ENCODE data around the gene S1PR1.

The S1PR1 gene

DNA sequence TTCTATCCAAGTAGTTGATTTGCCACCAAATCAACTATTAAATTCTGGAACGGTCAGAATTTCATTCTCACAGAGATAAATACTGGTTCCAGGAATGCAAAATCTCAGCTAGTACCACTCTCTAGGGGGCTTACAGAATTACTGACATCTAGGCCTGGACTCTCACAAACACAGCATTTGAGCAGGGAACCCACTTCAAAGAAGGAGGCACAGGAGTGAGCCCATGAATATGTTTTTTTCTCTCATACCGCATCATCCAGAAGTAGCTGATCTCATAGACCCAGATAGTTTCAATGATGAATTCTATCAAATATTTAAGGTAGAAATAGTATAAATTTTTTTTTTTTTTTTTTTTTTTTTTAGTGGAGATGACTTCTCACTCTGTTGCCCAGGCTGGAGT, 32.1 kb downstream of the S1PR1 start:
- H3K4me1 ChIP-seq (ENCODE audit: control insufficient read depth, low read depth, low read length): no peaks in the 10 kb centered on the region
- no peaks in the 10 kb centered on the region for H3K9me3 ChIP-seq (ENCODE audit: control insufficient read depth, low read depth, low read length)
- H3K9ac ChIP-seq (ENCODE audit: low read length): no peak overlapping the region
- H3K27ac ChIP-seq (ENCODE audit: low read length): no peak overlapping the region
- no peaks in the 10 kb centered on the region for H3K36me3 ChIP-seq (ENCODE audit: control insufficient read depth, low read depth, low read length)
- H3K4me3 ChIP-seq (ENCODE audit: low read length): no peak overlapping the region
- H3K27me3 ChIP-seq (ENCODE audit: control insufficient read depth, insufficient read depth, low read length): no peaks in the 10 kb centered on the region

DNA sequence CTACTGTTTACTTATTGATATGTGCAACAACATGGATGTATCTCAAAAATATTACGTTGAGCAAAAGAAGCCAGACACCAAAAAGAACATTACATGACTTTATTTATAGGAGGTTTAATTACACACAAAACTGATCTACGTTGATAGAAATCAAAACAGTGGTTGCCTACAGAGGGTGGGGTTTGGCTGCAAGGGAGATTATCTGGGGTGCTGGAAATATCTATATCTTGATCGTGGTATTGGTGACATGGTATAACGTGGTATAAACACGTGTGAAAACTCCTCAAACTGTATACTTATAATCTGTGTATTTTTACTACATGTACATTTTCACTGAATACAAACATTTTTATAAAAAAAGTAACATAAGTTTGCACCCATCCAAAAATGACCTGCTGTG, 38.9 kb downstream of the S1PR1 start:
- Histone ChIP-seq H3K36me3 (ENCODE audit: control insufficient read depth, low read depth, low read length) (no peaks in the 10 kb centered on the region), H3K4me3 (ENCODE audit: low read length) (no peak overlapping the region), H3K4me1 (ENCODE audit: control insufficient read depth, low read depth, low read length) (no peaks in the 10 kb centered on the region), H3K27me3 (ENCODE audit: control insufficient read depth, insufficient read depth, low read length) (no peaks in the 10 kb centered on the region), H3K9ac (ENCODE audit: low read length) (no peak overlapping the region), H3K27ac (ENCODE audit: low read length) (no peak overlapping the region), H3K9me3 (ENCODE audit: control insufficient read depth, low read depth, low read length) (no peaks in the 10 kb centered on the region)

DNA sequence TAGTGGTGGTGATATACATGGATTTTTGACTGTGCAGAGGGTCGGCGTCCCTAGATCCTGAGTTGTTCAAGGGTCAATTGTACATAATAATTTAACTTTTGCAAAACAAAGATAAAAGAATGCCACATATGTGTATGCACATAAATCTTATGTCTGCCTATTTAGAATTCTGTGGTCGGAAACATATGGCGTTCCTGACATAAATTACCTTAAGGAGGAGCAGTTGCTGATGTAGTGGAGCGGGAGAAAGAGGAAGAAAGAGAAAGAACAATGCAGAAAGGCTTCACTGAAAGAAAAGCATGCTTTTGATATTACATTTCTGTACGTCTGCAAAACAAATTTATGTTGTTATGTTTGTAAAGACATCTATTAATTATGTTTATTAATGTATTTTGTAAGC, 40.0 kb downstream of the S1PR1 start:
- no peak overlapping the region for H3K9ac ChIP-seq (ENCODE audit: low read length)
- no peaks in the 10 kb centered on the region for H3K36me3 ChIP-seq (ENCODE audit: control insufficient read depth, low read depth, low read length)
- H3K27ac ChIP-seq (ENCODE audit: low read length): no peak overlapping the region
- no peaks in the 10 kb centered on the region for H3K27me3 ChIP-seq (ENCODE audit: control insufficient read depth, insufficient read depth, low read length)
- H3K4me1 ChIP-seq (ENCODE audit: control insufficient read depth, low read depth, low read length): no peaks in the 10 kb centered on the region
- no peak overlapping the region for H3K4me3 ChIP-seq (ENCODE audit: low read length)
- H3K9me3 ChIP-seq (ENCODE audit: control insufficient read depth, low read depth, low read length): no peaks in the 10 kb centered on the region

DNA sequence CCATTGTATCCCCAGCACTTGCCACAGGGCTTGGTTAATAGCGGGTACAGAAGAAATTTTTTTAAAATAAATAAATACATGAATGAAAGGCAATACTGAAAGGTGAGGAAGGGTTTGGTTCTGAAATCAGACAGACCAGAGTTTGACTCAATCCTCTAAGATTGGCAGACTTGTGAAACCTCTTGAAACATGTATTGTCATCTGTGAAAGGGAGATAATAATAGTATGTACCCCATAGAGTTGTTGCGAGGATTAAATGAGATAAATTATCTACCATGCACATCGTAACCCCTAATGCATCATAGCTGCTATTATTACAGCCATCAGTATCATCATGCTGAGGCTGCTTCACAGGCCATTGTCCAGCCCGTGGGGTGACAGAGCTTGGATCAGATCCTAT, 41.4 kb downstream of the S1PR1 start:
- Histone ChIP-seq H3K36me3 (ENCODE audit: control insufficient read depth, low read depth, low read length) (no peaks in the 10 kb centered on the region), H3K4me3 (ENCODE audit: low read length) (no peak overlapping the region), H3K4me1 (ENCODE audit: control insufficient read depth, low read depth, low read length) (no peaks in the 10 kb centered on the region), H3K27ac (ENCODE audit: low read length) (no peak overlapping the region), H3K27me3 (ENCODE audit: control insufficient read depth, insufficient read depth, low read length) (no peaks in the 10 kb centered on the region), H3K9ac (ENCODE audit: low read length) (no peak overlapping the region), H3K9me3 (ENCODE audit: control insufficient read depth, low read depth, low read length) (no peaks in the 10 kb centered on the region)

DNA sequence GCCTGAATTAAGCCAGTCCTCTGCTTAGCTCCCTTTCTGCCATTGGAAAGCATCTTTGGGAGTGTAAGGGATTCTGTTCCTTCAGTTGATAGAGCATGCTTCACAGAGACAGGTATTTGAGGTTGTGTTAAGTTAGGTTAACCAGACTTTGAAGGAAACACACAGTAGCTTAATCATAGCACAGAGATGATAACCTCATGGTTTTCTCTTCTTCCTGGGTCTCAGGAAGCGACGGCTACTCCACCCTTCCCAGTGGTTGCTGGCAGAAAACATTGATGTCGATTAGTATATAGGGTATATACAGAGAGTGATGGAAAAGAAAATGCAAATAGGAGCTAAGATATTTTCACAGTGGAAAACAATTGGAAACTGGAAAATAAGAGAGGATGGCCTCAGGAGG, 42.0 kb downstream of the S1PR1 start:
- H3K9me3 ChIP-seq (ENCODE audit: control insufficient read depth, low read depth, low read length): no peaks in the 10 kb centered on the region
- no peak overlapping the region for H3K4me3 ChIP-seq (ENCODE audit: low read length)
- H3K36me3 ChIP-seq (ENCODE audit: control insufficient read depth, low read depth, low read length): no peaks in the 10 kb centered on the region
- no peak overlapping the region for H3K9ac ChIP-seq (ENCODE audit: low read length)
- H3K4me1 ChIP-seq (ENCODE audit: control insufficient read depth, low read depth, low read length): no peaks in the 10 kb centered on the region
- H3K27me3 ChIP-seq (ENCODE audit: control insufficient read depth, insufficient read depth, low read length): no peaks in the 10 kb centered on the region
- H3K27ac ChIP-seq (ENCODE audit: low read length): no peak overlapping the region

DNA sequence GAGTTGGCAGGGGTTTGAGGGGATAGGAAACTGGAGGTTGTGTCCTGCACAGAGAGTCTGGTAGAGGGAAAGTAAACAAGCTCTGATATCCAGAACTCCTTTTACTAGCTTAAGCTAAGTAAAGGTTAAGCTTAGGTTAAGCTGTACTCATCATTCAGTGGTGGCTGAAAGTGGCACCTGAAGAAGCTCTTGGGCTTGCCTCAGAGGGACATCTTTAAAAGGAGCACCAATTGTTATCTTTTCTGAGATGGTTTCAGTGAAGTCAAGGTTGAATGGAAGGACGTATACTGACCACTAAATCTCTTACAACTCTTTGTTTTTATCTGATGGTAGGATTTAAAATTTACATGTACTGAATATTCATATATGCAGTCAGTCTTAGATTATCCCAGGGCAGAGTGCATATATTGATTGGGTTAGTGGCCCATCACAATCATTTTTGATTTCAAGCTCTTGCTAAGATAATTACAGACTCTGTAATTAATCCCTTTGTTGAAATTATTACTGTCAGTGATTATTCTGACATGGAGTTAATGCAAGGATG, 43.3 kb downstream of the S1PR1 start:
- no peaks in the 10 kb centered on the region for H3K27me3 ChIP-seq (ENCODE audit: control insufficient read depth, insufficient read depth, low read length)
- H3K27ac ChIP-seq (ENCODE audit: low read length): no peak overlapping the region
- no peaks in the 10 kb centered on the region for H3K36me3 ChIP-seq (ENCODE audit: control insufficient read depth, low read depth, low read length)
- H3K9ac ChIP-seq (ENCODE audit: low read length): no peak overlapping the region
- H3K4me3 ChIP-seq (ENCODE audit: low read length): no peak overlapping the region
- H3K9me3 ChIP-seq (ENCODE audit: control insufficient read depth, low read depth, low read length): no peaks in the 10 kb centered on the region
- H3K4me1 ChIP-seq (ENCODE audit: control insufficient read depth, low read depth, low read length): no peaks in the 10 kb centered on the region

DNA sequence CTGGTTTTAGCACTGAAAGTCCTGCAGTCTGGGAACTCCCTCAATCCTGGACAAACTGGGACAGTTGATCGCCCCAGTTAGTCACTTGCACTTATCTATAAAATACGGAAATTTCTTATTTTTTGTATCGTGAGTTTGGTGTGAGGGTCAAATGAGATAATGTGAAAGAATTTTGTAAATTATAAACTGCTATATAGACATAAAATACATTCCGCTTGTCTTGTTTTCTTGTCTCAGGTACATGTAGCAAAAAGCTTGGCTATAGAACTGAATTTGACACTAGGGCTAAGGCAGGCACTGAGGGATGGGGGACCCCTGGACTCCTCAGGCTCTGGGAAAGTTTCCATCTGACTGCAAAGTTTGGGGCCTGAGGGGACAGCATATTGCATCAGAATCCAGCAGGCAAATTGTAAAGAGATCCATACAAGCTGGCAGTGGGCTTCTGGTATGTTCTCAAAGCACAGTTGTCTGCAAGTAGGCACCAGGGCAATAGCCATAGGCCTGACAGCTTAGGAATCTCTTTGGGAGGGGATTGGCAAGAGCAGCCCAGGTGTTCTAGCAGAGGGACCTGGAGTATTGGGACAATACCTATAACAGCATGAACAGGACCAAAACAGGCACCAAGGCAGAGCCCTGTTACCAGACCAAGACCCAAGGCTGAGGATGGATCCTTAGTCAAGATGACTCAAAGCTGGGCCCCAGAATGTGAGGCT, 44.3 kb downstream of the S1PR1 start:
- no peaks in the 10 kb centered on the region for H3K9me3 ChIP-seq (ENCODE audit: control insufficient read depth, low read depth, low read length)
- no peaks in the 10 kb centered on the region for H3K36me3 ChIP-seq (ENCODE audit: control insufficient read depth, low read depth, low read length)
- no peak overlapping the region for H3K9ac ChIP-seq (ENCODE audit: low read length)
- no peaks in the 10 kb centered on the region for H3K27me3 ChIP-seq (ENCODE audit: control insufficient read depth, insufficient read depth, low read length)
- H3K4me1 ChIP-seq (ENCODE audit: control insufficient read depth, low read depth, low read length): no peaks in the 10 kb centered on the region
- no peak overlapping the region for H3K4me3 ChIP-seq (ENCODE audit: low read length)
- no peak overlapping the region for H3K27ac ChIP-seq (ENCODE audit: low read length)

DNA sequence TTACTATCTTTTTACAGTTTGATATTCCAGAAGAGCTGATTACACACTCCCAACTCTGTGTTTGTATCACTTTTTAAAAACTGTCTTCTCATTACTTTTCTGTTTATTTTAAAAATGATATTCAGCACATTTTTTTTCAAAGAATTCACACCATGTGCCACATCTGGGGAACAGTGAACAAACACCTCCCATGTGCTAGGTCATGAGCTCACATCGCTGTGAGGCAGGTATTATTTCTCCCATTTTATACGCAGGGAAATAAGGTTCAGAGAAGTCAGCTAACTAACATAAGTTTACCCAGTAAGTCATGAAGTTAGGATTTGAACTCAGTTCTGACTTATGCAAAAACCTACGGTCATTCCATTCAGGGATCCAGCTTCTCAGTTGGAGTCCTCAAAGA, 44.9 kb downstream of the S1PR1 start:
- no peaks in the 10 kb centered on the region for H3K9me3 ChIP-seq (ENCODE audit: control insufficient read depth, low read depth, low read length)
- no peaks in the 10 kb centered on the region for H3K27me3 ChIP-seq (ENCODE audit: control insufficient read depth, insufficient read depth, low read length)
- no peaks in the 10 kb centered on the region for H3K4me1 ChIP-seq (ENCODE audit: control insufficient read depth, low read depth, low read length)
- H3K4me3 ChIP-seq (ENCODE audit: low read length): no peak overlapping the region
- no peaks in the 10 kb centered on the region for H3K36me3 ChIP-seq (ENCODE audit: control insufficient read depth, low read depth, low read length)
- no peak overlapping the region for H3K9ac ChIP-seq (ENCODE audit: low read length)
- H3K27ac ChIP-seq (ENCODE audit: low read length): no peak overlapping the region

DNA sequence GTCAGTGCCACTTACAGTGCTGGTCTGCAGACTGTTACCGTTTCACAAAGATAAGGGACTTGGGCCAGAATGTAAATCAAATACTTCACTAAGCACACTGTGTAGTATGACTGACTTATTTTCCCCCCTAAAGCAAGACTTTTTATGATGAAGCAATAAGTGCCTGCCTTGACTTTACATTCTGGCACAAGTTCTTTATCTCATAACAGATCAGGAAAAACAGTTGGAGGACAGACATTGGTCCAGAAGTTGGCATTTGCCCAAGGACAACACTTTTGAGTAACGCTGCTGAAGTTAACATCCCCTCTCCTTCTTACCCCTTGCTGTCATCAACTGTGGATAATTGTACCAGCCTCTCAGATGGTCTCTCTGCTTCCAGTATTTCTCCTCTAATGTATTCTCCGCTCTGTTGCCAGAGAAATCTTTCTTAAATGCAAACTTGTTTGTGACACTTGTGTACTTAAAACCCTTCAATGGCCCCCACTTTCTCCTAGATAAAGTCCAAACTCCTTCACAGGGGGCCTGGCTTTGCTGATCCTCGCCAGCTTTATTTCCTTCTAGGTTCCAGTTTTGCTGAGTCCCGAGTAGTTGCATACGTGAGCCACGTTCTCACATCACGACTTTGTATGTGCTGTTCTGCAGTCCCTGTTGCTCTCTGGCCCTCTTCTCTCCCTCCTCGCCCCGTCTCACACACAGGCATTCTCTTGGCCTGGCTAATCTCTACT, 45.7 kb downstream of the S1PR1 start:
- Histone ChIP-seq H3K36me3 (ENCODE audit: control insufficient read depth, low read depth, low read length) (no peaks in the 10 kb centered on the region), H3K9me3 (ENCODE audit: control insufficient read depth, low read depth, low read length) (no peaks in the 10 kb centered on the region), H3K4me1 (ENCODE audit: control insufficient read depth, low read depth, low read length) (no peaks in the 10 kb centered on the region), H3K27me3 (ENCODE audit: control insufficient read depth, insufficient read depth, low read length) (no peaks in the 10 kb centered on the region), H3K4me3 (ENCODE audit: low read length) (no peak overlapping the region), H3K9ac (ENCODE audit: low read length) (no peak overlapping the region), H3K27ac (ENCODE audit: low read length) (no peak overlapping the region)

DNA sequence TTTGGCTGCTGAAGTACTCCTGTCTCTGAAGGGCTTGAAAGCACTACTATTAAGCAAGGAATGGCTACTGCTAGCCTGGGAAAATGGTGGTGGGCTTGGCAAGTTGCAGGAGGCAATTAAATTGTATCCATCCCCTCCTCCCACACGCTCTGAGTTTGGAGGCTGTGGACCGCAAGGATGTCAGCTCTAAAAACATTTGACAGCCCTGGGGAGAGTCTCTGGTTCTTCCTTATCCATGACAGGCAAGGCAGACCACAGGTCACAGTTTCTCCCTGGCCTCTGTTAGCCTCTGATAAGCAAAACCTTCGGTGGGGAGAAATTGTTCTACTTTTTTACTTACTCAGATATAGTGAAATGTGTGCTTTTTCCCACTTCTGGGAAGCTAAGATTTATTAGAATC, 46.6 kb downstream of the S1PR1 start:
- Histone ChIP-seq H3K36me3 (ENCODE audit: control insufficient read depth, low read depth, low read length) (no peaks in the 10 kb centered on the region), H3K27me3 (ENCODE audit: control insufficient read depth, insufficient read depth, low read length) (no peaks in the 10 kb centered on the region), H3K4me3 (ENCODE audit: low read length) (no peak overlapping the region), H3K9me3 (ENCODE audit: control insufficient read depth, low read depth, low read length) (no peaks in the 10 kb centered on the region), H3K4me1 (ENCODE audit: control insufficient read depth, low read depth, low read length) (no peaks in the 10 kb centered on the region), H3K9ac (ENCODE audit: low read length) (no peak overlapping the region), H3K27ac (ENCODE audit: low read length) (no peak overlapping the region)

DNA sequence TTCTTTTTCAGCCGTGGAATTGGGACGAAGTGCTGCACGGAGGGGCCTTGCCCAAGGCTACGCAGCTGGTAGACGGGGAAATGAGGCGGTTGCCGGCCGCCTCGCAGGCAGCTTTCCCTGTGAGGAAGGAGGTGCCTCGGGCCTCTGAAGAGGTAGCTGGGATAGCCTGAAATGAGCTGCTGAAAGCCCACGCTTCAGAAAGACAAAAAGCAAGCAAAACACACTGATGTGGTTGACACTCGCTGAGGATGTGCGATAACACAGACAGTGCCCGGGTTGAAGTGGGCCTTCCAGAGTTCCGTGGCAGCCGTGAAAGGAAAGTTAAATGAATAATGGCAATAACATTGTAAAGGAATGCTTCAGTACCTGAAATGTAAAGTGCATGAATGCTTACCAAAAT, 47.2 kb downstream of the S1PR1 start:
- no peaks in the 10 kb centered on the region for H3K4me1 ChIP-seq (ENCODE audit: control insufficient read depth, low read depth, low read length)
- no peak overlapping the region for H3K9ac ChIP-seq (ENCODE audit: low read length)
- no peak overlapping the region for H3K4me3 ChIP-seq (ENCODE audit: low read length)
- H3K9me3 ChIP-seq (ENCODE audit: control insufficient read depth, low read depth, low read length): no peaks in the 10 kb centered on the region
- H3K36me3 ChIP-seq (ENCODE audit: control insufficient read depth, low read depth, low read length): no peaks in the 10 kb centered on the region
- H3K27me3 ChIP-seq (ENCODE audit: control insufficient read depth, insufficient read depth, low read length): no peaks in the 10 kb centered on the region
- no peak overlapping the region for H3K27ac ChIP-seq (ENCODE audit: low read length)

Data from iPS-18a (cell line).